ENCODE results near the gene RPH3AL.

DNA sequence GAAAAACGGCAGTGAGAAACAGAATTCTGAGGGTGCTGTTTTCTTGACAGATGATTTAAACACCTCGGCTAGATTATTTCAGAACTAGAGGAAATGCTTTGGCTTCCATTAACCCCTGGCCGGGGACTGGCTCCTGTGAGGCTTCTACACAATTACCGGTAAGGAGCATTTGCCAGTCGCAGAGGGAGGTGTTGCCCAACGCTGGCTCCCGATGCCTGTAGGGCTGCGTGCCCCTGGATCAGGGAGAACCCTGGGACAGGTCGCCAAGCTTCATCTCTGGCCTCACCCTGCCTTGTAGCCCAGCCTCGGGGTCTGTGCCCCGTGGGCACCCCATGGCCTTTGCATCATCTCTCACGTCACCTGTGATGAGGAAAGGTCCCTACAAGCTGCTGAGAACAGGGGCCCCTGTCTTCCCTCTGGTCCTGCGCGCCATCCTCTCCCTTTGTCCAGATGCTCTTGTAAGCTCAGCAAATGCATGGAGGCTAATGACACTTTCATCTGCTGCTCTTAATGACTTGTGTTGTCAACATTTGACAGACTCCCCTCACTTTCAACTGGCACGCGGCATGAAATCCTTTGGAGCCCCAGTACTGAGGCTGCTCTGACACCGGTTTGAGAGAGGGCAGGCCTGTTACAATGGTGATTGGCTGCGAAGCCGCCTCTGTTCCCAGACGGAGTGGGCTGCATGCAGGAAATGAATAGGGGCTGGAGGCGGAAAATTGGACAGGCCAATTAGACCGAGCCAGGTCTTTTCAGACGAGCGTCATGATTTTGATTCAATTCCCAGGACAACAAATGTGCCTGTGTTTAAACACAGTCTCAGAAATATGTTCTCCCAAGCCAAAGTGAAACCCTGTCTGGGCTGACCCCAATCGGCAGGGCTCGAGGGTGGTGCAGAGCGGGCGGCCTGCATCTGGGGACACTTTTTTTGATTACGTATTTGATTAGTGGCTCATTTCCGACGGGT, 85.6 kb downstream of the RPH3AL start:
- TF ChIP-seq, protein P1, sequence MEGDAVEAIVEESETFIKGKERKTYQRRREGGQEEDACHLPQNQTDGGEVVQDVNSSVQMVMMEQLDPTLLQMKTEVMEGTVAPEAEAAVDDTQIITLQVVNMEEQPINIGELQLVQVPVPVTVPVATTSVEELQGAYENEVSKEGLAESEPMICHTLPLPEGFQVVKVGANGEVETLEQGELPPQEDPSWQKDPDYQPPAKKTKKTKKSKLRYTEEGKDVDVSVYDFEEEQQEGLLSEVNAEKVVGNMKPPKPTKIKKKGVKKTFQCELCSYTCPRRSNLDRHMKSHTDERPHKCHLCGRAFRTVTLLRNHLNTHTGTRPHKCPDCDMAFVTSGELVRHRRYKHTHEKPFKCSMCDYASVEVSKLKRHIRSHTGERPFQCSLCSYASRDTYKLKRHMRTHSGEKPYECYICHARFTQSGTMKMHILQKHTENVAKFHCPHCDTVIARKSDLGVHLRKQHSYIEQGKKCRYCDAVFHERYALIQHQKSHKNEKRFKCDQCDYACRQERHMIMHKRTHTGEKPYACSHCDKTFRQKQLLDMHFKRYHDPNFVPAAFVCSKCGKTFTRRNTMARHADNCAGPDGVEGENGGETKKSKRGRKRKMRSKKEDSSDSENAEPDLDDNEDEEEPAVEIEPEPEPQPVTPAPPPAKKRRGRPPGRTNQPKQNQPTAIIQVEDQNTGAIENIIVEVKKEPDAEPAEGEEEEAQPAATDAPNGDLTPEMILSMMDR (IDR thresholded peaks at IDR 0.05): no peak
- TF ChIP-seq POLR2A (IDR thresholded peaks at IDR 0.05): no peak
